ENCODE results near the gene PFKFB3.

Gene PFKFB3

DNA sequence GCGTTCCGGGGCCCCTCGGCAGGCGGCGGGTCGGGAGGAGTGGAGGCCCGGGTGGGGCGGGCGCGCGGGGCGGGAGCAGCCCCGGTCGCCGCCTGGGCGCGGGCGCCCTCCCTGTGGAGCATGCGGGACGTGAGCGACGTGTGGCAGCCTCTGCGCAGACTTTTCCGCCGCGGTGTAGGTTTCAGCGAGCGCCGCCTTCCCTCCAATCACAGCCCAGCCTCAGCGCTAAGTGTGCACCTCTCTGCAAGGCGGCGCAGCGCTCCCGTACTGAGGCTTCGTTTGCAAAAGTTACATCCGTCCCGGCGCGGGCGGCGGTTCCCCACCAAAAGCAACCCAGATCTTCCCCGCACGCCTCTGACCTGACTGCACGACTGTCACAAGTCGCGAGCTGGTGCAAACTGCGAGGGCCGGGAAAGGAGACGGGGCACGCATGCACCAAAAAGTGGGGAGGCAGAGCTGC lies 1.2 kb upstream of the PFKFB3 start:
- TF ChIP-seq MAX (IDR thresholded peaks at IDR 0.05) = peak; percentile 54
- no peak for TF ChIP-seq TCF12 (IDR thresholded peaks at IDR 0.05; ENCODE audit: low read depth)
- no peak for TF ChIP-seq NFIC (IDR thresholded peaks at IDR 0.05)

DNA sequence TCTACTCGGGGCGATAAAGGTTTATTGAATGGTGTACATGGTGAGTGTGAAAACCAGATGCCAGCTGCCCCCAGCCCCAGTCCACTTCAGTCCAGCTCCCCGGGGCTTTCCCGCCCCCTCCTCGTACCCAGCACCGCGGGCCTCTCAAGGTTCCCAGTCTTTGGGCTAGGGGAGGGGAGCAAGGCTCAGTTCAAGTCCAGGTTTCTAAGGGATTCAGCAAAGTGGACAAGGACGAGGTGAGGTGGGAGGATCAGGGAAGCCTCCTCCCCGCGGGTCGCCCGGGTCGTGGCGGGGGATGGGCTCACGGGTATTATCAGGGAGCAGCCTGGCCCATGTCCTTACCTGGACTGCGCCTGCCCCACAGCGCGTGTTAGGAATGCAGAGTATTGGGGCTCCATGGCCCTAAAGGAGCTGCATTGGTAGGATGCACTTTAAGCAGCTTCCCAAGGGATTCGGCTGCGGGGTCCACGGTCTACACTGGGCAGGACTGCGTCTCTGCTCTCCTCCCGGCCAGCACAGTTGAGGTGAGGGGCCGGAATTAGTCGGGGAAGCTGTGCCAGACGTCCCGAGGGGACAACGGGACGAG lies 541 bp upstream of the PFKFB3 start:
- no peak for TF ChIP-seq TAF1 (IDR thresholded peaks at IDR 0.05; ENCODE audit: low read depth)
- TF ChIP-seq RAD21 (IDR thresholded peaks at IDR 0.05; ENCODE audit: low read depth) = no peak
- no peak for TF ChIP-seq CEBPB (IDR thresholded peaks at IDR 0.05)
- TF ChIP-seq CREB1 (IDR thresholded peaks at IDR 0.05; ENCODE audit: low read depth) = no peak
- TF ChIP-seq USF1 (IDR thresholded peaks at IDR 0.05) = no peak
- no peak for TF ChIP-seq EGR1 (IDR thresholded peaks at IDR 0.05)
- no peak for TF ChIP-seq REST (IDR thresholded peaks at IDR 0.05; ENCODE audit: low read depth)
- no peak for TF ChIP-seq ZBTB7A (IDR thresholded peaks at IDR 0.05; ENCODE audit: low read depth)
- TF ChIP-seq TEAD4 (IDR thresholded peaks at IDR 0.05) = no peak
- TF ChIP-seq YY1 (IDR thresholded peaks at IDR 0.05; ENCODE audit: low read depth) = no peak
- TF ChIP-seq FOXM1 (IDR thresholded peaks at IDR 0.05; ENCODE audit: borderline replicate concordance, low read depth) = no peak
- TF ChIP-seq MAX (IDR thresholded peaks at IDR 0.05) = no peak
- TF ChIP-seq TCF12 (IDR thresholded peaks at IDR 0.05; ENCODE audit: low read depth) = no peak
- no peak for TF ChIP-seq EP300 (IDR thresholded peaks at IDR 0.05; ENCODE audit: borderline replicate concordance)
- TF ChIP-seq NFIC (IDR thresholded peaks at IDR 0.05) = no peak

- TF ChIP-seq TAF1 (IDR thresholded peaks at IDR 0.05; ENCODE audit: low read depth) (no peak), CEBPB (IDR thresholded peaks at IDR 0.05) (no peak), RAD21 (IDR thresholded peaks at IDR 0.05; ENCODE audit: low read depth) (peak; percentile 5; the same call in 1 of the 2 replicates), CREB1 (IDR thresholded peaks at IDR 0.05; ENCODE audit: low read depth) (no peak), ZBTB7A (IDR thresholded peaks at IDR 0.05; ENCODE audit: low read depth) (no peak; the same call in 1 of the 2 replicates)
Observed at GRCh38 chr10:6203331-6204062, 765 bp downstream of the PFKFB3 start.

- TF ChIP-seq EGR1 (IDR thresholded peaks at IDR 0.05) (no peak), YY1 (IDR thresholded peaks at IDR 0.05; ENCODE audit: low read depth) (no peak), CEBPB (IDR thresholded peaks at IDR 0.05) (no peak), FOXM1 (IDR thresholded peaks at IDR 0.05; ENCODE audit: borderline replicate concordance, low read depth) (no peak), EP300 (IDR thresholded peaks at IDR 0.05; ENCODE audit: borderline replicate concordance) (no peak), MAX (IDR thresholded peaks at IDR 0.05) (no peak), ZBTB7A (IDR thresholded peaks at IDR 0.05; ENCODE audit: low read depth) (no peak), REST (IDR thresholded peaks at IDR 0.05; ENCODE audit: low read depth) (no peak), USF1 (IDR thresholded peaks at IDR 0.05) (no peak), TCF12 (IDR thresholded peaks at IDR 0.05; ENCODE audit: low read depth) (no peak), TEAD4 (IDR thresholded peaks at IDR 0.05) (no peak), TAF1 (IDR thresholded peaks at IDR 0.05; ENCODE audit: low read depth) (no peak), CREB1 (IDR thresholded peaks at IDR 0.05; ENCODE audit: low read depth) (no peak), RAD21 (IDR thresholded peaks at IDR 0.05; ENCODE audit: low read depth) (no peak), NFIC (IDR thresholded peaks at IDR 0.05) (no peak)
Observed at GRCh38 chr10:6204063-6204340, 1.3 kb downstream of the PFKFB3 start.

GRCh38 chr10:6204341-6205191 lies 1.8 kb downstream of the PFKFB3 start:
- no peak for TF ChIP-seq TCF12 (IDR thresholded peaks at IDR 0.05; ENCODE audit: low read depth)
- TF ChIP-seq CREB1 (IDR thresholded peaks at IDR 0.05; ENCODE audit: low read depth) = no peak
- no peak for TF ChIP-seq YY1 (IDR thresholded peaks at IDR 0.05; ENCODE audit: low read depth)
- TF ChIP-seq REST (IDR thresholded peaks at IDR 0.05; ENCODE audit: low read depth) = no peak
- TF ChIP-seq CEBPB (IDR thresholded peaks at IDR 0.05) = no peak
- no peak for TF ChIP-seq NFIC (IDR thresholded peaks at IDR 0.05)
- no peak for TF ChIP-seq FOXM1 (IDR thresholded peaks at IDR 0.05; ENCODE audit: borderline replicate concordance, low read depth)
- no peak for TF ChIP-seq RAD21 (IDR thresholded peaks at IDR 0.05; ENCODE audit: low read depth)
- no peak for TF ChIP-seq USF1 (IDR thresholded peaks at IDR 0.05)
- no peak; the same call in 1 of the 2 replicates for TF ChIP-seq MAX (IDR thresholded peaks at IDR 0.05)
- TF ChIP-seq TEAD4 (IDR thresholded peaks at IDR 0.05) = no peak
- no peak for TF ChIP-seq EGR1 (IDR thresholded peaks at IDR 0.05)
- TF ChIP-seq EP300 (IDR thresholded peaks at IDR 0.05; ENCODE audit: borderline replicate concordance) = no peak
- TF ChIP-seq ZBTB7A (IDR thresholded peaks at IDR 0.05; ENCODE audit: low read depth) = no peak
